ENCODE measurements around the gene GALNT14. TPM values are rescaled to one million over a fixed set of nuclear protein-coding genes. Genes with fewer than 3 reads are reported as not detected.

Gene GALNT14
- total and polyA plus RNA-seq, 2 donors (not counting 1 experiment from before 2014, with no cell fraction given) = 0.15 to 0.83 TPM

GRCh38 chr2:30947686-30948085 is 190.6 kb downstream of the GALNT14 start:
- Histone ChIP-seq H3K4me3 (replicated peaks in 1 of 4; ENCODE audit: control extremely low read depth in 1 of 4, insufficient read depth in 1 of 4, low read depth in 3 of 4, low read length in 4 of 4) (no peak overlapping the region), H4K20me1 (ENCODE audit: control insufficient read depth, extremely low read depth, insufficient read depth, low read length) (no peaks in the 10 kb centered on the region), H3K27ac (ENCODE audit: insufficient read depth, low read length) (no peak overlapping the region), H3K27me3 (ENCODE audit: control insufficient read depth, insufficient read depth, low read length) (no peaks in the 10 kb centered on the region), H3K4me1 (ENCODE audit: control insufficient read depth, extremely low read depth, insufficient read depth, low read length) (no peaks in the 10 kb centered on the region), H3K9ac (ENCODE audit: insufficient read depth, low read length) (no peak overlapping the region), H3K4me2 (ENCODE audit: extremely low read depth, insufficient read depth, low read length) (no peak overlapping the region), H3K9me3 (ENCODE audit: control insufficient read depth, insufficient read depth, low read depth, low read length) (no peaks in the 10 kb centered on the region), H3K36me3 (ENCODE audit: control insufficient read depth, insufficient read depth, low read length) (no peaks in the 10 kb centered on the region), H3K79me2 (ENCODE audit: control insufficient read depth, insufficient read depth, low read length) (no peaks in the 10 kb centered on the region), H2AFZ (ENCODE audit: low read length) (no peak overlapping the region)
- DNase-seq (ENCODE audit: low read depth in 2 of 2) = no peak
- TF ChIP-seq CTCF (conservative IDR thresholded peaks at IDR 0.05 in 1 of 2, IDR thresholded peaks at IDR 0.05 in 1 of 2; ENCODE audit: low read depth in 1 of 2, low read length in 2 of 2) (no peak), EZH2 (IDR thresholded peaks at IDR 0.05; ENCODE audit: low read length, missing control alignments) (no peak)

GRCh38 chr2:30942419-30942818 is 195.8 kb downstream of the GALNT14 start:
- Histone ChIP-seq H3K36me3 (ENCODE audit: control insufficient read depth, insufficient read depth, low read length) (no peaks in the 10 kb centered on the region), H3K4me1 (ENCODE audit: control insufficient read depth, extremely low read depth, insufficient read depth, low read length) (no peaks in the 10 kb centered on the region), H4K20me1 (ENCODE audit: control insufficient read depth, extremely low read depth, insufficient read depth, low read length) (no peaks in the 10 kb centered on the region), H3K27ac (ENCODE audit: insufficient read depth, low read length) (no peak overlapping the region), H3K4me2 (ENCODE audit: extremely low read depth, insufficient read depth, low read length) (no peak overlapping the region), H2AFZ (ENCODE audit: low read length) (no peak overlapping the region), H3K9me3 (ENCODE audit: control insufficient read depth, insufficient read depth, low read depth, low read length) (no peaks in the 10 kb centered on the region), H3K27me3 (ENCODE audit: control insufficient read depth, insufficient read depth, low read length) (no peaks in the 10 kb centered on the region), H3K79me2 (ENCODE audit: control insufficient read depth, insufficient read depth, low read length) (no peaks in the 10 kb centered on the region), H3K9ac (ENCODE audit: insufficient read depth, low read length) (no peak overlapping the region), H3K4me3 (replicated peaks in 1 of 4; ENCODE audit: control extremely low read depth in 1 of 4, insufficient read depth in 1 of 4, low read depth in 3 of 4, low read length in 4 of 4) (no peak overlapping the region)
- TF ChIP-seq EZH2 (IDR thresholded peaks at IDR 0.05; ENCODE audit: low read length, missing control alignments) (no peak), CTCF (conservative IDR thresholded peaks at IDR 0.05 in 1 of 2, IDR thresholded peaks at IDR 0.05 in 1 of 2; ENCODE audit: low read depth in 1 of 2, low read length in 2 of 2) (no peak)
- DNase-seq (ENCODE audit: low read depth in 2 of 2) = no peak

DNA sequence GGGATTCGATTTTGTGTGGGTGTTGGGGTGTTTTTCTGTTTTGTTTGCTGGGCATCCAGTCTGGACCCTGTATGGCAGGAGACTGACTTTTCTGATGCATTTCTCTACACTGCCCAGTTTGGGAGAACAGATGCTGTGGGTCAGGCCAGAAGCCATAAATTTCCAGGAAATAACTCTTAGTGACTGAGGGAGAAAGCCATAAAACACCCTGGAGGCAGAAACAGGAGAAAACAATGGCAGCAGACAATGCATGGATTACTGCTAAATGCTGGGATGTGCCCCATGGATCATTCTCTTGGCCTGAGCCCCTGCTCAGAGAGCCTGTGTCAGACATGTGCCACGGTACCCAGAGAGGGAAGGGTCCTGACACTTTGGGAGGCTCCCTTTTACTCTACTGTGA is 197.4 kb downstream of the GALNT14 start:
- TF ChIP-seq EZH2 (IDR thresholded peaks at IDR 0.05; ENCODE audit: low read length, missing control alignments) (no peak), CTCF (conservative IDR thresholded peaks at IDR 0.05 in 1 of 2, IDR thresholded peaks at IDR 0.05 in 1 of 2; ENCODE audit: low read depth in 1 of 2, low read length in 2 of 2) (no peak)
- H3K36me3 ChIP-seq (ENCODE audit: control insufficient read depth, insufficient read depth, low read length) = no peaks in the 10 kb centered on the region
- no peaks in the 10 kb centered on the region for H3K4me1 ChIP-seq (ENCODE audit: control insufficient read depth, extremely low read depth, insufficient read depth, low read length)
- H3K9ac ChIP-seq (ENCODE audit: insufficient read depth, low read length) = no peak overlapping the region
- no peak overlapping the region for H3K27ac ChIP-seq (ENCODE audit: insufficient read depth, low read length)
- H2AFZ ChIP-seq (ENCODE audit: low read length) = no peak overlapping the region
- no peaks in the 10 kb centered on the region for H3K9me3 ChIP-seq (ENCODE audit: control insufficient read depth, insufficient read depth, low read depth, low read length)
- no peaks in the 10 kb centered on the region for H3K27me3 ChIP-seq (ENCODE audit: control insufficient read depth, insufficient read depth, low read length)
- no peak overlapping the region for H3K4me2 ChIP-seq (ENCODE audit: extremely low read depth, insufficient read depth, low read length)
- no peak for DNase-seq (ENCODE audit: low read depth in 2 of 2)
- H3K4me3 ChIP-seq (replicated peaks in 1 of 4; ENCODE audit: control extremely low read depth in 1 of 4, insufficient read depth in 1 of 4, low read depth in 3 of 4, low read length in 4 of 4) = no peak overlapping the region
- no peaks in the 10 kb centered on the region for H4K20me1 ChIP-seq (ENCODE audit: control insufficient read depth, extremely low read depth, insufficient read depth, low read length)
- no peaks in the 10 kb centered on the region for H3K79me2 ChIP-seq (ENCODE audit: control insufficient read depth, insufficient read depth, low read length)

Data from fibroblast of lung (primary cell).